ENCODE measurements around the gene CACNB3.

CACNB3 gene

GRCh38 chr12:48822139-48822538 is 3.8 kb downstream of the CACNB3 start:
- no peak overlapping the region for H3K27ac ChIP-seq (ENCODE audit: low read length)
- H3K9me3 ChIP-seq (ENCODE audit: control insufficient read depth in 2 of 2, low read length in 2 of 2): no peaks in the 10 kb centered on the region
- H3K4me1 ChIP-seq (ENCODE audit: control insufficient read depth, insufficient read depth, low read length): peaks cover 18% of the 10 kb centered on the region
- no peaks in the 10 kb centered on the region for H3K27me3 ChIP-seq (ENCODE audit: control insufficient read depth in 1 of 2, insufficient read depth in 2 of 2, low read length in 2 of 2)
- no peak overlapping the region for H3K9ac ChIP-seq (ENCODE audit: low read length in 2 of 2)
- H3K36me3 ChIP-seq (ENCODE audit: control insufficient read depth in 2 of 2, insufficient read depth in 2 of 2, low read length in 2 of 2): peaks cover 0 to 16% of the 10 kb centered on the region in 2 donors
- no peak overlapping the region for H3K4me3 ChIP-seq (ENCODE audit: low read length in 2 of 2)

- no peak overlapping the region for H3K9ac ChIP-seq (ENCODE audit: low read length in 2 of 2)
- peaks cover 0 to 20% of the 10 kb centered on the region in 2 donors for H3K36me3 ChIP-seq (ENCODE audit: control insufficient read depth in 2 of 2, insufficient read depth in 2 of 2, low read length in 2 of 2)
- H3K4me1 ChIP-seq (ENCODE audit: control insufficient read depth, insufficient read depth, low read length): peaks cover 13% of the 10 kb centered on the region
- no peaks in the 10 kb centered on the region for H3K27me3 ChIP-seq (ENCODE audit: control insufficient read depth in 1 of 2, insufficient read depth in 2 of 2, low read length in 2 of 2)
- H3K9me3 ChIP-seq (ENCODE audit: control insufficient read depth in 2 of 2, low read length in 2 of 2): no peaks in the 10 kb centered on the region
- no peak overlapping the region for H3K27ac ChIP-seq (ENCODE audit: low read length)
- no peak overlapping the region for H3K4me3 ChIP-seq (ENCODE audit: low read length in 2 of 2)
Measured at GRCh38 chr12:48822711-48823110, 4.4 kb downstream of the CACNB3 start.

- no peak overlapping the region for H3K27ac ChIP-seq (ENCODE audit: low read length)
- no peaks in the 10 kb centered on the region for H3K9me3 ChIP-seq (ENCODE audit: control insufficient read depth in 2 of 2, low read length in 2 of 2)
- peaks cover 8% of the 10 kb centered on the region for H3K4me1 ChIP-seq (ENCODE audit: control insufficient read depth, insufficient read depth, low read length)
- H3K4me3 ChIP-seq (ENCODE audit: low read length in 2 of 2): no peak overlapping the region
- no peaks in the 10 kb centered on the region for H3K27me3 ChIP-seq (ENCODE audit: control insufficient read depth in 1 of 2, insufficient read depth in 2 of 2, low read length in 2 of 2)
- H3K9ac ChIP-seq (ENCODE audit: low read length in 2 of 2): no peak overlapping the region
- peaks cover 4 to 22% of the 10 kb centered on the region in 2 donors for H3K36me3 ChIP-seq (ENCODE audit: control insufficient read depth in 2 of 2, insufficient read depth in 2 of 2, low read length in 2 of 2)
Measured at GRCh38 chr12:48823281-48823680, 5.0 kb downstream of the CACNB3 start.

GRCh38 chr12:48824112-48824511 is 5.8 kb downstream of the CACNB3 start:
- Histone ChIP-seq H3K4me3 (ENCODE audit: low read length in 2 of 2) (no peak overlapping the region), H3K36me3 (ENCODE audit: control insufficient read depth in 2 of 2, insufficient read depth in 2 of 2, low read length in 2 of 2) (peaks cover 8 to 29% of the 10 kb centered on the region in 2 donors), H3K9ac (ENCODE audit: low read length in 2 of 2) (no peak overlapping the region), H3K4me1 (ENCODE audit: control insufficient read depth, insufficient read depth, low read length) (peaks cover 3% of the 10 kb centered on the region), H3K27ac (ENCODE audit: low read length) (no peak overlapping the region), H3K9me3 (ENCODE audit: control insufficient read depth in 2 of 2, low read length in 2 of 2) (no peaks in the 10 kb centered on the region), H3K27me3 (ENCODE audit: control insufficient read depth in 1 of 2, insufficient read depth in 2 of 2, low read length in 2 of 2) (no peaks in the 10 kb centered on the region)

- H3K4me1 ChIP-seq (ENCODE audit: control insufficient read depth, insufficient read depth, low read length): peaks cover 3% of the 10 kb centered on the region
- no peak overlapping the region for H3K9ac ChIP-seq (ENCODE audit: low read length in 2 of 2)
- no peak overlapping the region for H3K4me3 ChIP-seq (ENCODE audit: low read length in 2 of 2)
- no peak overlapping the region for H3K27ac ChIP-seq (ENCODE audit: low read length)
- no peaks in the 10 kb centered on the region for H3K9me3 ChIP-seq (ENCODE audit: control insufficient read depth in 2 of 2, low read length in 2 of 2)
- peaks cover 12 to 35% of the 10 kb centered on the region in 2 donors for H3K36me3 ChIP-seq (ENCODE audit: control insufficient read depth in 2 of 2, insufficient read depth in 2 of 2, low read length in 2 of 2)
- no peaks in the 10 kb centered on the region for H3K27me3 ChIP-seq (ENCODE audit: control insufficient read depth in 1 of 2, insufficient read depth in 2 of 2, low read length in 2 of 2)
Measured at GRCh38 chr12:48824905-48825304, 6.6 kb downstream of the CACNB3 start.

GRCh38 chr12:48826209-48826855 is 8.0 kb downstream of the CACNB3 start:
- Histone ChIP-seq H3K4me3 (ENCODE audit: low read length in 2 of 2) (no peak overlapping the region), H3K9me3 (ENCODE audit: control insufficient read depth in 2 of 2, low read length in 2 of 2) (no peaks in the 10 kb centered on the region), H3K4me1 (ENCODE audit: control insufficient read depth, insufficient read depth, low read length) (no peaks in the 10 kb centered on the region), H3K36me3 (ENCODE audit: control insufficient read depth in 2 of 2, insufficient read depth in 2 of 2, low read length in 2 of 2) (peaks cover 26 to 49% of the 10 kb centered on the region in 2 donors), H3K9ac (ENCODE audit: low read length in 2 of 2) (no peak overlapping the region), H3K27me3 (ENCODE audit: control insufficient read depth in 1 of 2, insufficient read depth in 2 of 2, low read length in 2 of 2) (no peaks in the 10 kb centered on the region), H3K27ac (ENCODE audit: low read length) (no peak overlapping the region)

- H3K36me3 ChIP-seq (ENCODE audit: control insufficient read depth in 2 of 2, insufficient read depth in 2 of 2, low read length in 2 of 2): peaks cover 33 to 56% of the 10 kb centered on the region in 2 donors
- H3K27ac ChIP-seq (ENCODE audit: low read length): no peak overlapping the region
- no peaks in the 10 kb centered on the region for H3K4me1 ChIP-seq (ENCODE audit: control insufficient read depth, insufficient read depth, low read length)
- H3K27me3 ChIP-seq (ENCODE audit: control insufficient read depth in 1 of 2, insufficient read depth in 2 of 2, low read length in 2 of 2): no peaks in the 10 kb centered on the region
- no peaks in the 10 kb centered on the region for H3K9me3 ChIP-seq (ENCODE audit: control insufficient read depth in 2 of 2, low read length in 2 of 2)
- H3K9ac ChIP-seq (ENCODE audit: low read length in 2 of 2): no peak overlapping the region
- H3K4me3 ChIP-seq (ENCODE audit: low read length in 2 of 2): no peak overlapping the region
Measured at GRCh38 chr12:48827026-48827425, 8.7 kb downstream of the CACNB3 start.

- Histone ChIP-seq H3K4me1 (ENCODE audit: control insufficient read depth, insufficient read depth, low read length) (no peaks in the 10 kb centered on the region), H3K36me3 (ENCODE audit: control insufficient read depth in 2 of 2, insufficient read depth in 2 of 2, low read length in 2 of 2) (peaks cover 39 to 62% of the 10 kb centered on the region in 2 donors), H3K4me3 (ENCODE audit: low read length in 2 of 2) (no peak overlapping the region), H3K27ac (ENCODE audit: low read length) (no peak overlapping the region), H3K9ac (ENCODE audit: low read length in 2 of 2) (no peak overlapping the region), H3K27me3 (ENCODE audit: control insufficient read depth in 1 of 2, insufficient read depth in 2 of 2, low read length in 2 of 2) (no peaks in the 10 kb centered on the region), H3K9me3 (ENCODE audit: control insufficient read depth in 2 of 2, low read length in 2 of 2) (no peaks in the 10 kb centered on the region)
Measured at GRCh38 chr12:48827513-48828096, 9.3 kb downstream of the CACNB3 start.

- no peak overlapping the region for H3K9ac ChIP-seq (ENCODE audit: low read length in 2 of 2)
- no peaks in the 10 kb centered on the region for H3K9me3 ChIP-seq (ENCODE audit: control insufficient read depth in 2 of 2, low read length in 2 of 2)
- H3K36me3 ChIP-seq (ENCODE audit: control insufficient read depth in 2 of 2, insufficient read depth in 2 of 2, low read length in 2 of 2): peaks cover 44 to 67% of the 10 kb centered on the region in 2 donors
- no peak overlapping the region for H3K4me3 ChIP-seq (ENCODE audit: low read length in 2 of 2)
- no peaks in the 10 kb centered on the region for H3K4me1 ChIP-seq (ENCODE audit: control insufficient read depth, insufficient read depth, low read length)
- H3K27ac ChIP-seq (ENCODE audit: low read length): no peak overlapping the region
- no peaks in the 10 kb centered on the region for H3K27me3 ChIP-seq (ENCODE audit: control insufficient read depth in 1 of 2, insufficient read depth in 2 of 2, low read length in 2 of 2)
Measured at GRCh38 chr12:48828293-48828692, 10.0 kb downstream of the CACNB3 start.

GRCh38 chr12:48828841-48829575 is 10.7 kb downstream of the CACNB3 start:
- Histone ChIP-seq H3K4me1 (ENCODE audit: control insufficient read depth, insufficient read depth, low read length) (no peaks in the 10 kb centered on the region), H3K4me3 (ENCODE audit: low read length in 2 of 2) (no peak overlapping the region), H3K27ac (ENCODE audit: low read length) (no peak overlapping the region), H3K36me3 (ENCODE audit: control insufficient read depth in 2 of 2, insufficient read depth in 2 of 2, low read length in 2 of 2) (peaks cover 48 to 72% of the 10 kb centered on the region in 2 donors), H3K27me3 (ENCODE audit: control insufficient read depth in 1 of 2, insufficient read depth in 2 of 2, low read length in 2 of 2) (no peaks in the 10 kb centered on the region), H3K9me3 (ENCODE audit: control insufficient read depth in 2 of 2, low read length in 2 of 2) (no peaks in the 10 kb centered on the region), H3K9ac (ENCODE audit: low read length in 2 of 2) (no peak overlapping the region)

- H3K9me3 ChIP-seq (ENCODE audit: control insufficient read depth in 2 of 2, low read length in 2 of 2): no peaks in the 10 kb centered on the region
- no peak overlapping the region for H3K4me3 ChIP-seq (ENCODE audit: low read length in 2 of 2)
- no peaks in the 10 kb centered on the region for H3K27me3 ChIP-seq (ENCODE audit: control insufficient read depth in 1 of 2, insufficient read depth in 2 of 2, low read length in 2 of 2)
- H3K9ac ChIP-seq (ENCODE audit: low read length in 2 of 2): no peak overlapping the region
- H3K4me1 ChIP-seq (ENCODE audit: control insufficient read depth, insufficient read depth, low read length): no peaks in the 10 kb centered on the region
- H3K36me3 ChIP-seq (ENCODE audit: control insufficient read depth in 2 of 2, insufficient read depth in 2 of 2, low read length in 2 of 2): peaks cover 57 to 77% of the 10 kb centered on the region in 2 donors
- no peak overlapping the region for H3K27ac ChIP-seq (ENCODE audit: low read length)
Measured at GRCh38 chr12:48831257-48831656, 13.0 kb downstream of the CACNB3 start.
